Natural killer cell (primary cell): ENCODE measurements around the gene ADRM1. TPM values are rescaled to one million over a fixed set of nuclear protein-coding genes. Genes with fewer than 3 reads are reported as not detected.

Source experiments
- ATAC-seq, 3 donors: fragments of 150-1000 bp in 2 of 3; fragments of 200-7000 bp in 1 of 3; cut with Tn5 transposase; 1 replicate in 1 of 3; 2 replicates in 2 of 3; pipeline ENCODE4 v1.10.0; 2021; ENCODE audit warnings: mild to moderate bottlenecking in 2 of 3, moderate library complexity in 2 of 3
- DNase-seq, 2 donors: peaks; one replicate each; pipeline versions ENCODE4 v3.0.0 to v3.0.0-alpha.2; 2013 to 2021; ENCODE audit warnings: mixed read lengths in 1 of 2
- H3K27ac ChIP-seq: one replicate; pipeline ENCODE4 v1.5.1; 2013; ENCODE audit warnings: mild to moderate bottlenecking, low read length
- H3K27me3 ChIP-seq: one replicate; pipeline ENCODE4 v1.6.1; 2013; ENCODE audit warnings: low read length; ENCODE audit not compliant: control insufficient read depth, insufficient read depth
- H3K36me3 ChIP-seq: one replicate; pipeline ENCODE4 v1.6.1; 2013; ENCODE audit warnings: low read length; ENCODE audit not compliant: control insufficient read depth, insufficient read depth
- H3K4me1 ChIP-seq: one replicate; pipeline ENCODE4 v1.6.1; 2013; ENCODE audit warnings: low read length; ENCODE audit not compliant: control insufficient read depth, insufficient read depth
- H3K4me3 ChIP-seq: one replicate; pipeline ENCODE4 v1.5.1; 2013; ENCODE audit warnings: low read length
- H3K9me3 ChIP-seq: one replicate; pipeline ENCODE4 v1.6.1; 2013; ENCODE audit warnings: low read length; ENCODE audit not compliant: control insufficient read depth, insufficient read depth
- H3K27ac Mint-ChIP-seq, 2 donors: one replicate each; pipeline ENCODE4 v1.8.0; 2022; ENCODE audit warnings: mild to moderate bottlenecking in 2 of 2, mixed read lengths in 2 of 2, moderate library complexity in 1 of 2
- H3K27me3 Mint-ChIP-seq, 2 donors: one replicate each; pipeline ENCODE4 v1.8.0; 2022; ENCODE audit warnings: low read depth in 2 of 2, mixed read lengths in 2 of 2
- H3K36me3 Mint-ChIP-seq: one replicate; pipeline ENCODE4 v1.8.0; 2022; ENCODE audit warnings: mixed read lengths
- H3K4me1 Mint-ChIP-seq, 2 donors: one replicate each; pipeline ENCODE4 v1.8.0; 2022; ENCODE audit warnings: mixed read lengths in 2 of 2
- H3K4me3 Mint-ChIP-seq: one replicate; pipeline ENCODE4 v1.8.0; 2022; ENCODE audit warnings: mild to moderate bottlenecking, moderate library complexity, mixed read lengths
- H3K9me3 Mint-ChIP-seq, 2 donors: one replicate each; pipeline ENCODE4 v1.8.0; 2022; ENCODE audit warnings: mixed read lengths in 2 of 2
- WGBS: methylation state at CpG from one replicate; pipeline ENCODE4 v1.1.7; 2013; ENCODE audit warnings: missing lambda C conversion rate; ENCODE audit not compliant: insufficient coverage; 5-methylcytosine and 5-hydroxymethylcytosine counted together
- intact Hi-C: fragments of 100-400 bp; cut with micrococcal nuclease; formaldehyde crosslinking; loops from one replicate; pipeline ENCODE4 v1.14.2; 2022
- total RNA-seq, 4 donors: library from RNA; stranded (reverse); fragments of 120-200 nt in 1 of 4; gene quantifications; one replicate each; pipeline versions ENCODE4 v1.2.3 to v1.2.4, GENCODE V29; 2013 to 2022
- TF ChIP-seq, protein P1 (sequence below): fragments of 200-600 bp; IDR thresholded peaks from one replicate; pipeline ENCODE4 v1.8.0; 2022; ENCODE audit warnings: antibody characterized with exemption

Gene ADRM1
- total RNA-seq, 3 donors from 2014 or later (not counting 1 experiment from before 2014, with no cell fraction given) = 81.4 to 88.4 (median 84.6) TPM

DNA sequence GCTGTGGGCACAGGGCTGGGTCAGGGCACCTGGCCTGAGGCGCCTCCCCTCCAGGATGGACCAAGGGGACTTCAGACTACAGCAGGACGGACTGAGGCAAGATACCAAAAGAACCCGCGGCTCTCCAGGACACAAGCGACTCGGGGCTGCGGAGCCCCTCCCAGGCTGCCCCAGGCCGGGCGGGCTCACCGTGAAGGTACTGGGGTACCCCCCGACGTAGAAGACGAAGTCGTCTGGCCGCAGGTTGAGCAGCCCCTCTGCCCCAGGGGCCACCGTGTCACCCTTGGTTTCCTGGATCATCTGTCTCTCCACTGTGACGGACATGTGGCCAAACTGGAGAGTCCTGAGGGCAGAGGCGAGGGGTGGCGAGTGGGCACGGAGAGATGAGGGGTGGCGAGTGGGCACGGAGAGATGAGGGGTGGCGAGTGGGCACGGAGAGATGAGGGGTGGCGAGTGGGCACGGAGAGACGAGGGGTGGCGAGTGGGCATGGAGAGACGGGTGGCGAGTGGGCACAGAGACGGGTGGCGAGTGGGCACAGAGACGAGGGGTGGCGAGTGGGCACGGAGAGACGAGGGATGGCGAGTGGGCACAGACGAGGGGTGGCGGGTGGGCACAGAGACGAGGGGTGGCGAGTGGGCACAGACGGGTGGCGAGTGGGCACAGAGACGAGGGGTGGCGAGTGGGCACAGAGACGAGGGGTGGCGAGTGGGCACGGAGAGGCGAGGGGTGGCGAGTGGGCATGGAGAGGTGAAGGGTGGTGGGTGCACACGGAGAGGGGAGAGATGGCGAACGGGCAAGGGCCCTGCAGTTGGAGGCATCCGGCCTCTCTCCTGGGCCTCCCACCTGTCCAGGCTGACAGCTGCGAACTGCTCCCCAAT is 10.9 kb downstream of the ADRM1 start:
- 93% methylated on average over 55 of the region's 55 CpGs for WGBS
- intact Hi-C loops = no loop called here
- no peak overlapping the region for H3K4me3 Mint-ChIP-seq

DNA sequence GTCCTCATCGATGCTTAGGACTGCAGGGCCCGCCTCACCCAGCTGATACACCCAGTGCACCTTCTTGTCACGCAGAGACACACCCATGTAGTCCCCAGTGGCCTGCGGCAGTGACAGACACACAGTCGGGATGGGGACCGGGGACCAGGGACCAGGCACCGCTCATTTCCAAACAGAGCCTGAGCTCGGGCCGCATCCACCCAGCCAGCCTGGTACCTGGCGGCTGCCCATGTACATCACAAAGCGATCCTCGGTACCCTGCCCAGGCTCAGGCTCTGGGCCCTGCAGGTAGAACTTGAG is 11.5 kb downstream of the ADRM1 start:
- no peaks in the 10 kb centered on the region for H3K4me1 ChIP-seq
- Mint-ChIP-seq H3K36me3 (no peaks in the 10 kb centered on the region), H3K27me3 (no peaks in the 10 kb centered on the region), H3K4me1 (no peaks in the 10 kb centered on the region), H3K9me3 (no peaks in the 10 kb centered on the region), H3K4me3 (no peak overlapping the region), H3K27ac (no peak overlapping the region)
- intact Hi-C loops = no loop called here
- no peaks in the 10 kb centered on the region for H3K9me3 ChIP-seq
- peaks cover under 1% of the 10 kb centered on the region for H3K36me3 ChIP-seq
- no peak for ATAC-seq
- H3K27me3 ChIP-seq = no peaks in the 10 kb centered on the region
- DNase-seq = no peak
- no peak overlapping the region for H3K27ac ChIP-seq
- H3K4me3 ChIP-seq = no peak overlapping the region
- WGBS = 90% methylated on average over 12 of the region's 12 CpGs
- TF ChIP-seq, protein P1, sequence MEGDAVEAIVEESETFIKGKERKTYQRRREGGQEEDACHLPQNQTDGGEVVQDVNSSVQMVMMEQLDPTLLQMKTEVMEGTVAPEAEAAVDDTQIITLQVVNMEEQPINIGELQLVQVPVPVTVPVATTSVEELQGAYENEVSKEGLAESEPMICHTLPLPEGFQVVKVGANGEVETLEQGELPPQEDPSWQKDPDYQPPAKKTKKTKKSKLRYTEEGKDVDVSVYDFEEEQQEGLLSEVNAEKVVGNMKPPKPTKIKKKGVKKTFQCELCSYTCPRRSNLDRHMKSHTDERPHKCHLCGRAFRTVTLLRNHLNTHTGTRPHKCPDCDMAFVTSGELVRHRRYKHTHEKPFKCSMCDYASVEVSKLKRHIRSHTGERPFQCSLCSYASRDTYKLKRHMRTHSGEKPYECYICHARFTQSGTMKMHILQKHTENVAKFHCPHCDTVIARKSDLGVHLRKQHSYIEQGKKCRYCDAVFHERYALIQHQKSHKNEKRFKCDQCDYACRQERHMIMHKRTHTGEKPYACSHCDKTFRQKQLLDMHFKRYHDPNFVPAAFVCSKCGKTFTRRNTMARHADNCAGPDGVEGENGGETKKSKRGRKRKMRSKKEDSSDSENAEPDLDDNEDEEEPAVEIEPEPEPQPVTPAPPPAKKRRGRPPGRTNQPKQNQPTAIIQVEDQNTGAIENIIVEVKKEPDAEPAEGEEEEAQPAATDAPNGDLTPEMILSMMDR = no peak

More for the DNA sequence above, 10.9 kb downstream of the ADRM1 start:
- no peak for ATAC-seq
- no peaks in the 10 kb centered on the region for H3K36me3 Mint-ChIP-seq
- no peak for DNase-seq
- H3K4me1 Mint-ChIP-seq = no peaks in the 10 kb centered on the region
- Histone ChIP-seq H3K9me3 (no peaks in the 10 kb centered on the region), H3K27me3 (no peaks in the 10 kb centered on the region), H3K27ac (no peak overlapping the region), H3K36me3 (peaks cover 6% of the 10 kb centered on the region), H3K4me1 (no peaks in the 10 kb centered on the region), H3K4me3 (no peak overlapping the region)
- no peaks in the 10 kb centered on the region for H3K9me3 Mint-ChIP-seq
- H3K27ac Mint-ChIP-seq = no peak overlapping the region
- H3K27me3 Mint-ChIP-seq = no peaks in the 10 kb centered on the region
- TF ChIP-seq, protein P1 = no peak

DNA sequence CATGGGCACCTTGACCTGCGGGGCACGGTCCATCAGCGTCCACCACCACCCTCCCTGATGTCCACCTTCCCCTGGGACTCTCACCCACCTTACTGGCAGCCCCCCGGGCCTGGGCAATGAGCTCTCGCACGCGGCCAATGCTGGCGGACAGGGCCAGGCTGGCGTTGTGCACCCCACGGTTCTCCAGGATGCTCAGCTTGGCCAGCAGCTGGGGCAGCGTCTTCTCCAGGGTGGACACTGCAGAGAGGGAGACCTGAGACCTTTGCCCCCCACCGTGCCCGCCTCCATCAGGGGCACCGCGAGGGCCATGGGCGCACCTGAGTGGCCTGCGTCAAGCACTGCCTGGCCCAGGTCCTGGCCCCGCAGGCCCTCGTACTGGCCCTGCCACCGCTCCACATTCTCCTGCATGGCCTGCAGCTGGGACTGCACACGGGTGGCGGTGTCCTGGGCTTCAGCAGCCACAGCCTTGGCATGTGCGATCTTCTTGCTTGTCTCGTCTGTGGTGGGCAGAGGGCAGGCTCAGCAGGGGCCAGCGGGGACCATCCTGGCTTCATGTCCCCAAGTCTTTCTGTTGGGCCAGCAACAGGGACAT is 12.0 kb downstream of the ADRM1 start:
- intact Hi-C loops = no loop called here
- Mint-ChIP-seq H3K27me3 (no peaks in the 10 kb centered on the region), H3K9me3 (no peaks in the 10 kb centered on the region), H3K4me3 (no peak overlapping the region), H3K27ac (no peak overlapping the region), H3K4me1 (no peaks in the 10 kb centered on the region), H3K36me3 (no peaks in the 10 kb centered on the region)
- ATAC-seq (no peak), DNase-seq (no peak)
- 94% methylated on average over 25 of the region's 25 CpGs for WGBS
- Histone ChIP-seq H3K4me1 (no peaks in the 10 kb centered on the region), H3K27me3 (no peaks in the 10 kb centered on the region), H3K27ac (no peak overlapping the region), H3K9me3 (no peaks in the 10 kb centered on the region), H3K36me3 (no peaks in the 10 kb centered on the region), H3K4me3 (no peak overlapping the region)
- TF ChIP-seq, protein P1 = no peak
